Keratinocyte (primary cell): Measurements from ENCODE around the gene KIN. TPM values are rescaled to one million over a fixed set of nuclear protein-coding genes. Genes with fewer than 3 reads are reported as not detected.

Experiments
- DNase-seq: peaks from one replicate; pipeline ENCODE4 v3.0.0-alpha.2; 2011; ENCODE audit warnings: low read depth, missing footprints, low spot score
- FAIRE-seq: peaks from 2 replicates; lab custom pipeline; 2011; peaks lifted over from hg19 to GRCh38; lab: Jason Lieb, UNC
- H2AFZ ChIP-seq: 2 replicates; pipeline ENCODE4 v1.6.0; 2012; ENCODE audit warnings: low read length, control low read depth, inconsistent platforms; ENCODE audit not compliant: control insufficient read depth
- H3K27ac ChIP-seq: 2 replicates; pipeline ENCODE4 v1.5.1; 2011; ENCODE audit warnings: low read length; ENCODE audit not compliant: control insufficient read depth, insufficient read depth
- H3K27me3 ChIP-seq: 3 replicates; pipeline ENCODE4 v1.6.0; 2011; ENCODE audit warnings: low read length; ENCODE audit not compliant: control insufficient read depth, insufficient read depth; ENCODE audit errors: extremely low read depth
- H3K36me3 ChIP-seq, 2 experiments: 2 replicates in 1 of 2; 3 replicates in 1 of 2; pipeline ENCODE4 v1.5.1; 2011; ENCODE audit warnings: low read length in 2 of 2, mild to moderate bottlenecking in 1 of 2; ENCODE audit not compliant: control insufficient read depth in 2 of 2, insufficient read depth in 2 of 2; ENCODE audit errors: extremely low read depth in 1 of 2
- H3K4me1 ChIP-seq: 3 replicates; pipeline ENCODE4 v1.5.1; 2011; ENCODE audit warnings: low read length; ENCODE audit not compliant: control insufficient read depth, insufficient read depth; ENCODE audit errors: extremely low read depth
- H3K4me2 ChIP-seq: 3 replicates; pipeline ENCODE4 v1.6.0; 2011; ENCODE audit warnings: low read depth, low read length; ENCODE audit not compliant: control insufficient read depth, insufficient read depth; ENCODE audit errors: extremely low read depth
- H3K4me3 ChIP-seq, 3 experiments: fragments of 200-600 bp in 1 of 3; sonication (generic) in 1 of 3; 2 replicates in 2 of 3; 3 replicates in 1 of 3; pipeline ENCODE4 v1.5.1; 2011 to 2016; ENCODE audit warnings: low read length in 3 of 3, mild to moderate bottlenecking in 3 of 3, control low read depth in 2 of 3, inconsistent platforms in 1 of 3, low read depth in 1 of 3, mixed read lengths in 1 of 3, mixed run types in 1 of 3, moderate library complexity in 1 of 3; ENCODE audit not compliant: control insufficient read depth in 2 of 3, insufficient read depth in 2 of 3; ENCODE audit errors: extremely low read depth in 1 of 3
- H3K79me2 ChIP-seq: 2 replicates; pipeline ENCODE4 v1.6.0; 2012; ENCODE audit warnings: low read length; ENCODE audit not compliant: control insufficient read depth, insufficient read depth
- H3K9ac ChIP-seq: 3 replicates; pipeline ENCODE4 v1.6.0; 2011; ENCODE audit warnings: low read length; ENCODE audit not compliant: control insufficient read depth, insufficient read depth; ENCODE audit errors: extremely low read depth
- H3K9me1 ChIP-seq: 3 replicates; pipeline ENCODE4 v1.6.0; 2011; ENCODE audit warnings: low read length; ENCODE audit not compliant: control insufficient read depth, insufficient read depth; ENCODE audit errors: extremely low read depth
- H3K9me3 ChIP-seq: 2 replicates; pipeline ENCODE4 v1.5.1; 2012; ENCODE audit warnings: low read depth, low read length; ENCODE audit not compliant: control insufficient read depth
- H4K20me1 ChIP-seq: 3 replicates; pipeline ENCODE4 v1.6.0; 2011; ENCODE audit warnings: low read length; ENCODE audit not compliant: control insufficient read depth, insufficient read depth; ENCODE audit errors: extremely low read depth
- CTCF ChIP-seq, 3 experiments: IDR thresholded peaks in 1 of 3; conservative IDR thresholded peaks in 1 of 3; optimal IDR thresholded peaks in 1 of 3; 2 replicates in 2 of 3; 3 replicates in 1 of 3; pipeline versions ENCODE3 to v1.5.1; 2011; ENCODE audit warnings: low read length in 3 of 3, mild to moderate bottlenecking in 3 of 3, moderate library complexity in 2 of 3, control low read depth in 1 of 3, inconsistent platforms in 1 of 3; ENCODE audit not compliant: insufficient read depth in 2 of 3; ENCODE audit errors: extremely low read depth in 1 of 3
- EZH2 ChIP-seq: IDR thresholded peaks from one replicate; pipeline ENCODE4 v1.6.1; 2012; ENCODE audit warnings: inconsistent platforms, mild to moderate bottlenecking, low read length, moderate library complexity
- dilution Hi-C: fragments of 300-500 bp; cut with MboI; formaldehyde crosslinking; loops from one replicate; pipeline ENCODE4 v1.7.0; 2020; ENCODE audit warnings: low sequenced_read_pairs; ENCODE audit not compliant: extremely low pct_ligation_motif_present
- polyA plus RNA-seq, 5 experiments: library from polyadenylated mRNA; depleted of rRNA in 3 of 5; stranded (reverse) in 3 of 5; stranded (forward) in 1 of 5; unstranded in 1 of 5; fragments of >200 nt; gene quantifications; 1 replicate in 1 of 5; 2 replicates in 3 of 5; 3 replicates in 1 of 5; pipeline versions ENCODE4 v1.2.1 to v1.2.3, GENCODE V29; 2011 to 2012; ENCODE audit warnings: missing spikeins in 2 of 5, low read depth in 1 of 5, low replicate concordance in 1 of 5

Gene KIN
- polyA plus RNA-seq, 1 donor (not counting 4 experiments of a cell fraction or from before 2014, with no cell fraction given), result 15.1 TPM

- no peak for DNase-seq
- Histone ChIP-seq H3K4me3 (no peak overlapping the region), H3K79me2 (no peaks in the 10 kb centered on the region), H3K9ac (no peak overlapping the region), H3K27me3 (no peaks in the 10 kb centered on the region), H3K27ac (no peak overlapping the region), H3K4me1 (no peaks in the 10 kb centered on the region), H3K9me1 (no peaks in the 10 kb centered on the region), H2AFZ (no peak overlapping the region), H4K20me1 (no peaks in the 10 kb centered on the region), H3K36me3 (no peaks in the 10 kb centered on the region), H3K9me3 (no peaks in the 10 kb centered on the region), H3K4me2 (no peak overlapping the region)
- dilution Hi-C loops, result no loop called here
- no peak for TF ChIP-seq EZH2
- TF ChIP-seq CTCF (optimal IDR thresholded peaks at IDR 0.05 in 1 of 3, IDR thresholded peaks at IDR 0.05 in 1 of 3, conservative IDR thresholded peaks at IDR 0.05 in 1 of 3; ENCODE audit: extremely low read depth in 1 of 3, insufficient read depth in 2 of 3, low read length in 3 of 3), result no peak
- FAIRE-seq, result no peak
These were observed 86.5 kb downstream of the KIN start for GRCh38 chr10:7701158-7701742.

Other genes starting within 250 kb of the KIN start
- 0.10 TPM in 1 of 3 replicates, not detected in the others for gene ITIH5, start 121.0 kb downstream of the KIN start, polyA plus RNA-seq
- not detected in 3 replicates for gene ITIH2, start 84.7 kb downstream of the KIN start, polyA plus RNA-seq
- gene ATP5F1C, start 184 bp upstream of the KIN start, polyA plus RNA-seq, result 298 to 496 TPM (median 378 TPM) in 3 replicates
- 0.80 to 4.1 TPM (median 2.0 TPM) in 3 replicates for gene TAF3, start 30.5 kb upstream of the KIN start, polyA plus RNA-seq